GM10248 (cell line): ENCODE data around the gene ANGPTL7.
"Not testable (repeated sequence)": the region's sequence is repeated elsewhere in the genome, so short reads cannot be mapped to it uniquely, and the experiment has no call there.

ENCODE experiments used
- CTCF ChIA-PET: fragments of 300-600 bp; sonication (Branson Sonifier 250); formaldehyde crosslinking; extraction: SDS; loops from one replicate; lab custom pipeline; 2021; ENCODE audit warnings: antibody characterized with exemption; lab: Yijun Ruan, JAX
- POLR2A ChIA-PET: fragments of 350-650 bp; sonication (Branson Sonifier 250); formaldehyde crosslinking; extraction: SDS; loops from one replicate; lab custom pipeline; 2020; ENCODE audit warnings: antibody characterized with exemption; lab: Yijun Ruan, JAX
- DNase-seq: peaks from one replicate; pipeline ENCODE4 v3.0.0; 2012; ENCODE audit errors: extremely low spot score
- CTCF ChIP-seq: IDR thresholded peaks from 2 replicates; pipeline ENCODE4 v1.5.1; 2012; ENCODE audit warnings: mild to moderate bottlenecking, low read depth; ENCODE audit errors: extremely low read depth, missing control alignments, control extremely low read depth

Gene ANGPTL7

GRCh38 chr1:11158720-11159321 is 30.3 kb upstream of the ANGPTL7 start:
- no peak for TF ChIP-seq CTCF
- DNase-seq = no peak
- POLR2A ChIA-PET = no interaction called here
- CTCF ChIA-PET = interaction anchor here (0.9 to 1.4 kb wide), 3 partner anchors 11 to 121 kb away, joined by 3 to 4 read pairs (median 3); no protein-coding TSS in a partner anchor

GRCh38 chr1:11162752-11163151 is 26.4 kb upstream of the ANGPTL7 start:
- CTCF ChIA-PET, DNase-seq, POLR2A ChIA-PET: not testable (repeated sequence)

GRCh38 chr1:11166744-11167143 is 22.4 kb upstream of the ANGPTL7 start:
- POLR2A ChIA-PET, DNase-seq: not testable (repeated sequence)
- CTCF ChIA-PET = interaction anchor here (1.0 kb wide), 1 partner anchor 129 kb away, joined by 3 read pairs; no protein-coding TSS in a partner anchor

- CTCF ChIA-PET = interaction anchor here (0.5 to 1.8 kb wide), 5 partner anchors 10 to 204 kb away, joined by 3 to 4 read pairs (median 3); no protein-coding TSS in a partner anchor
Measured at GRCh38 chr1:11168731-11169130, 20.4 kb upstream of the ANGPTL7 start.

GRCh38 chr1:11169202-11169601 is 20.0 kb upstream of the ANGPTL7 start:
- no peak for DNase-seq
- no peak for TF ChIP-seq CTCF
- POLR2A ChIA-PET = no interaction called here
- CTCF ChIA-PET = interaction anchor here (0.5 to 1.4 kb wide), 4 partner anchors 11 to 203 kb away, joined by 3 to 4 read pairs (median 4); no protein-coding TSS in a partner anchor

More at GRCh38 chr1:11168731-11169130, 20.4 kb upstream of the ANGPTL7 start:
- no peak for TF ChIP-seq CTCF
- no peak for DNase-seq
- POLR2A ChIA-PET = no interaction called here

GRCh38 chr1:11170102-11170501 is 19.1 kb upstream of the ANGPTL7 start:
- ChIA-PET POLR2A (no interaction called here), CTCF (interaction anchor here (1.4 kb wide), 1 partner anchor 10 kb away, joined by 4 read pairs; no protein-coding TSS in a partner anchor)
- TF ChIP-seq CTCF = no peak

GRCh38 chr1:11174261-11174942 is 14.8 kb upstream of the ANGPTL7 start:
- no peak for DNase-seq
- CTCF ChIA-PET = interaction anchor here (1.1 to 1.2 kb wide), 2 partner anchors 21 to 27 kb away, joined by 3 read pairs; no protein-coding TSS in a partner anchor
- TF ChIP-seq CTCF = no peak
- POLR2A ChIA-PET = no interaction called here

More at GRCh38 chr1:11170102-11170501, 19.1 kb upstream of the ANGPTL7 start:
- DNase-seq = no peak
